GM19025 (cell line): ENCODE measurements around the gene ZNF763.
"Not testable (repeated sequence)": the region's sequence is repeated elsewhere in the genome, so short reads cannot be mapped to it uniquely, and the experiment has no call there.

Experiments
- ATAC-seq: cut with Tn5 transposase; IDR thresholded peaks from one replicate; pipeline ENCODE4 v1.9.1; 2021; ENCODE audit warnings: mild to moderate bottlenecking, low read depth, moderate library complexity; ENCODE audit not compliant: unreplicated experiment

The ZNF763 gene

GRCh38 chr19:11964858-11965645 is at the start of gene ZNF763:
Gene ZNF763, plus strand, starts transcription at chr19:11965040. Its CDS starts 169 bp downstream, at chr19:11965209.
- ATAC-seq = peak; percentile 86

GRCh38 chr19:11921852-11922495 is 42.9 kb upstream of the ZNF763 start:
- ATAC-seq = no peak

- peak; percentile 82 for ATAC-seq
Measured at GRCh38 chr19:11924886-11925650, 39.8 kb upstream of the ZNF763 start, which contains the start of gene ZNF700. Gene ZNF700, plus strand, starts transcription at chr19:11925107. Its CDS starts 104 bp downstream, at chr19:11925211.

- ATAC-seq = not testable (repeated sequence)
Measured at GRCh38 chr19:11925651-11926187, 39.1 kb upstream of the ZNF763 start.

DNA sequence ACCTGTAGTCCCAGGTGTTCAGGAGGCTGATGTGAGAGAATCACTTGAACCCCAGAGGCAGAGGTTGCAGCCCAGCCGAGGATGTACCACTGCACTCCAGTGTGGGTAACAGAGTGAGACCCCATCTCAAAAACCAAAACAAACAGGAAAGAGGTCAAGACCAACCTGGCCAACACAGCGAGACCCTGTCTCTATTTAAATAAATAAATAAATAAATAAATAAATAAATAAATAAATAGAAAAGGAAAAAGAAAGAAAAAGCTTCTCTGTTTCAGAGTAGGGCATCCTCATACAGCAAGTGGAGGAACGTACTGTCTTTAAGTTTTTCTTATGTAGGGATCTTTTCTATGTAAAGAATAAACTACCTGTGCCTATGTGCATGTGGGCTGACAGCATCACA is 37.6 kb upstream of the ZNF763 start:
- no peak for ATAC-seq

- ATAC-seq = no peak
Measured at GRCh38 chr19:11931051-11931450, 33.8 kb upstream of the ZNF763 start.

DNA sequence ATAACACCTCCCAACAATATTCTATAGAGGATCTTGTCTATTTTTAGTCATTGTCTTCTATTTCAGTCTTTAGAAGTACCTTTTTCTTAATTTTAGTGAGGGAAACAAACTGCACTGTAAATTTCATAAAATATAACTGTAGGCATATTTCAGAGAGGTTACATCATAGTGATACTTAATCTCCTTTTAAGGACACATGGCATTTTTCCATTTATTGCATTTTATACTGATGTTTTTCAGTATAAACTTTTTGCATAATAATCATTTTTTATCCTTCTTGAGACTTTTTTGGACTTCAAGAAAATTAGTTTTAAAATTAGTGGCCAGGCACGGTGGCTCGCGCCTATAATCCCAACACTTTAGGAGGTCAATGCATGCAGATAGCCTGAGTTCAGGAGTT is 33.3 kb upstream of the ZNF763 start:
- ATAC-seq = no peak

- ATAC-seq = not testable (repeated sequence)
Measured at GRCh38 chr19:11935829-11936228, 29.0 kb upstream of the ZNF763 start.

GRCh38 chr19:11938383-11938782 is 26.5 kb upstream of the ZNF763 start:
- not testable (repeated sequence) for ATAC-seq

GRCh38 chr19:11941361-11941887 is 23.4 kb upstream of the ZNF763 start:
- not testable (repeated sequence) for ATAC-seq

DNA sequence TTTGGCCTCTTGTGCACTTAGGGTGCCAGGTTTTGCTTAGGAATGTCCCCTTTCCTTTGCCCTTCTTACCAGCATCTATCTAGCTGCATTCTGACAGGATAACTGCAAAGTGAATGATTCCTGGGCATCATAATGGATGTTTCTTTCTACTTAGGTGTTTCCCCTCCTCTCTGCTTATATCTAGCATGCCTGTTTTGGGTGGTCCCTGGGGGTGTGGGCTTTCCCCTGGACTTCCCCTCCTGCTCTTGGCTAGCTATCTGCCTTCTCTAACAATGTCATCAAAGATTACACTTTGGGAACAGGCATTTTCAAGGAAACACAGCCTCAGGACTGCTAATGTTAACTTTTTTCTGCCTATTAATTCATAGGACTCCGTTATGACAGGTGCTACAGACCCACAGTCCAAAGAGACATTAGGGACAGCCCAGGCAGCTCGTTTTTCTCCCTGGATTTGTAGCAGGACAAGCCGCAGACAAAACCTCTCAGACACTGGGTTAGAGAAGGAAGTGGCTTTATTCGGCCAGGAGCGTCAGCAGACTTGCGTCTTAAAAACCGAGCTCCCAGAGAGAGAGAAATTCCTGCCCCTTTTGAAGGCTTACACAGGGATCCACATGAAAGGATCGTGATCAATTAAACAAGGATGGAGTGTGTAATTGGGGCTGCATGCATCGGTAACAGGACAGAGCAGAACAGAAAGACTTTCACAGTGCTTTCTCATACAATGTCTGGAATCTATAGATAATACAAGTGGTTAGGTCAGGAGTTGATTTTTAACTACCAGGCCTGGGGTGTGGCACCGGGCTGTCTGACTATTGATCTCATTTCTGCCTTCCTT is 22.6 kb upstream of the ZNF763 start:
- no peak for ATAC-seq

GRCh38 chr19:11942843-11943108 is 22.1 kb upstream of the ZNF763 start:
- no peak for ATAC-seq

GRCh38 chr19:11944656-11945055 is 20.2 kb upstream of the ZNF763 start:
- no peak for ATAC-seq

DNA sequence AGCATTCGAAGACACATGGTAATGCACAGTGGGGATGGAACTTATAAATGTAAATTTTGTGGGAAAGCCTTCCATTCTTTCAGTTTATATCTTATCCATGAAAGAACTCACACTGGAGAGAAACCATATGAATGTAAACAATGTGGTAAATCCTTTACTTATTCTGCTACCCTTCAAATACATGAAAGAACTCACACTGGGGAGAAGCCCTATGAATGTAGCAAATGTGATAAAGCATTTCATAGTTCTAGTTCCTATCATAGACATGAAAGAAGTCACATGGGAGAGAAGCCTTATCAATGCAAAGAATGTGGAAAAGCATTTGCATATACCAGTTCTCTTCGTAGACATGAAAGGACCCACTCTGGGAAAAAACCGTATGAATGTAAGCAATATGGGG is 16.2 kb upstream of the ZNF763 start:
- no peak for ATAC-seq

DNA sequence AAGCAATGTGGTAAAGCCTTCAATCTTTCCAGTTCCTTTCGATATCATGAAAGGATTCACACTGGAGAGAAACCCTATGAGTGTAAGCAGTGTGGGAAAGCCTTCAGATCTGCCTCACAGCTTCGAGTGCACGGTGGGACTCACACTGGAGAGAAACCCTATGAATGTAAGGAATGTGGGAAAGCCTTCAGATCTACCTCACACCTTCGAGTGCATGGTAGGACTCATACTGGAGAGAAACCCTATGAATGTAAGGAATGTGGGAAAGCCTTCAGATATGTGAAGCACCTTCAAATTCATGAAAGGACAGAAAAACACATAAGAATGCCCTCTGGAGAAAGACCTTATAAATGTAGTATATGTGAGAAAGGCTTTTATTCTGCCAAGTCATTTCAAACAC is 15.6 kb upstream of the ZNF763 start:
- ATAC-seq = no peak

DNA sequence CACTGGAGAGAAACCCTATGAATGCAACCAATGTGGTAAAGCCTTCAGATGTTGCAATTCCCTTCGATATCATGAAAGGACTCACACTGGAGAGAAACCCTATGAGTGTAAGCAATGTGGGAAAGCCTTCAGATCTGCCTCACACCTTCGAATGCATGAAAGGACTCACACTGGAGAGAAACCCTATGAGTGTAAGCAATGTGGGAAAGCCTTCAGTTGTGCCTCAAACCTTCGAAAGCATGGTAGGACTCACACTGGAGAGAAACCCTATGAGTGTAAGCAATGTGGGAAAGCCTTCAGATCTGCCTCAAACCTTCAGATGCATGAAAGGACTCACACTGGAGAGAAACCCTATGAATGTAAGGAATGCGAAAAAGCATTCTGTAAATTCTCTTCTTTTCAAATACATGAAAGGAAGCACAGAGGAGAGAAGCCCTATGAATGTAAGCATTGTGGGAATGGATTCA is 15.2 kb upstream of the ZNF763 start:
- not testable (repeated sequence) for ATAC-seq

GRCh38 chr19:11950312-11950711 is 14.5 kb upstream of the ZNF763 start:
- no peak for ATAC-seq

DNA sequence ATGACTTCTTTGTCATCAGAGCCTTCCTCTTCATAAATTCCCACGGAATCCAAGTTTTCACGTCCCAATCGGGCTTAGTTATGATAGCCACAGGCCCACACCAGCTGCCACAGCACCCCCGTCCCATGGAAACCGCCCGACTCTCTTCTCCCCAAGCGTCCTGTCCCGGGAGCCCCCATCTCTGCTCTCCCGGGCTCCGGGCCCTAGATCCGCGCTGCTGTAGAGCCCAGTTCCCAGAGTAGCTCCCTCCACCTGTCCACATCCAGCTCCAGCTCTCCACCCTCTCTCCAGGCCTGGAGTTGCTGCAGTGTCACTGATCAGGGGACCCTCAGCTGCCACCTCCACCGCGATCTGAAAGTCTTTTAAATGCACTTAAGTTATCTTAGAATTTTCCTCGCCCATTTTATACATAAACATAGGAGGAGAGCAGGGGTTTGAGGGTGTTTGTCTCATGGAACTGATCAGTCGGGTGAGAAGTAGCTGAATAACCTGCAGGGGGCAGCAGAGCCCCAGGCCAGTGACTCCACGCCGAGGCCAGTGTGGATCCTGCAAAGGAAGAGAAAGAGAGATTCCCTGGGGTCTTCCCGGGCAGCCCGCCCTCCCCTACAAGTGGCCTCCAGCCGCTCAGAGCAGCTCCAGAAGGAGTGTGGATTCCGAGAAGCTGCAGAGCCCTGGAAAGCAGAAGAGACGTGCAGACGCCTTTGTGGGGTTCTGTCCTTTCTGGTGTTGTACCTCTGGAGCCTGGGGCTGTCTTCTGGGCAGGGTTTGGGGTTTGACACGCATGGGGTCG is 1.1 kb upstream of the ZNF763 start:
- no peak for ATAC-seq

DNA sequence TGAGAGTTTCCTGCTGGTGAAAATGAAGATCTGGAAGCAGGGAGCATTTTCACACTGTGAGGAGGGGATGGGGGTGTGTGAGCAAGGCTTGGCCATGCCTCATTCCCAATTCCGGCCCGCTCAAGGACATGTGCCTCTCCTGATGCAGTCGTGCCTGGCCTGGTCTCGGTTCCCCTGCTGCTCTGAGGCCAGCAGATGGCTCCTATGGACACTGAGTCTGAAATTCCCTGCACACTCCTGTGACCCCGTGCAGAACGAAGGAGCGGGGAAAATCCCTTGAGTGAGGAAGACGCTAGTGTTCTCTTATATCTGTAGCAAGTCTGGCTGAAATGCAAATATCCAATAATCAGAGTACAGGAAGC is 363 bp upstream of the ZNF763 start:
- ATAC-seq = peak; percentile 18
